ENCODE data around the gene DCP1B. TPM values are rescaled to one million over a fixed set of nuclear protein-coding genes. Genes with fewer than 3 reads are reported as not detected.

The DCP1B gene
- total and polyA plus RNA-seq, 7 donors, result 1.7 to 13.8 (median 9.9) TPM

- 37 to 57% (median 37%) methylated on average over 16 of the region's 16 CpGs for WGBS, 3 donors
- ATAC-seq, result peak; percentile 95 to 99 (median 98)
These were observed 92.4 kb downstream of the DCP1B start for GRCh38 chr12:1911598-1912575.

GRCh38 chr12:1910468-1910867 is 93.8 kb downstream of the DCP1B start:
- ATAC-seq, result no peak
- H3K27ac ChIP-seq, result no peak overlapping the region
- intact Hi-C loops (cut with DNase I), result loop anchor here in 1 of 2 donors (5.0 kb wide), 1 partner anchor 73 kb away; no protein-coding TSS in a partner anchor
- H3K36me3 ChIP-seq (ENCODE audit: insufficient read depth in 1 of 2, low read depth in 1 of 2), result no peaks in the 10 kb centered on the region
- 95 to 96% (median 95%) methylated on average over 3 of the region's 3 CpGs for WGBS, 3 donors
- H3K4me3 ChIP-seq, result no peak overlapping the region
- H3K27me3 ChIP-seq (ENCODE audit: insufficient read depth in 3 of 3, low read length in 2 of 3), result no peaks in the 10 kb centered on the region
- peaks cover 19% of the 10 kb centered on the region for H3K4me1 ChIP-seq
- DNase-seq, result no peak
- H3K9me3 ChIP-seq, result peaks cover 2% of the 10 kb centered on the region
- no peak for TF ChIP-seq CTCF (IDR thresholded peaks at IDR 0.05)

More at GRCh38 chr12:1911598-1912575, 92.4 kb downstream of the DCP1B start:
- H3K9me3 ChIP-seq, result no peaks in the 10 kb centered on the region
- peaks cover 18% of the 10 kb centered on the region for H3K4me1 ChIP-seq
- no peaks in the 10 kb centered on the region for H3K27me3 ChIP-seq (ENCODE audit: insufficient read depth in 3 of 3, low read length in 2 of 3)
- TF ChIP-seq CTCF (IDR thresholded peaks at IDR 0.05), result no peak
- DNase-seq, result peak; percentile 54 to 88
- peak overlapping the region; percentile 30 for H3K4me3 ChIP-seq
- H3K27ac ChIP-seq, result peak overlapping the region; percentile 90
- intact Hi-C loops (cut with DNase I), result loop anchor here in 1 of 2 donors (5.0 kb wide), 1 partner anchor 75 kb away; no protein-coding TSS in a partner anchor
- H3K36me3 ChIP-seq (ENCODE audit: insufficient read depth in 1 of 2, low read depth in 1 of 2), result no peaks in the 10 kb centered on the region

GRCh38 chr12:1908758-1909157 is 95.5 kb downstream of the DCP1B start:
- peaks cover 13% of the 10 kb centered on the region for H3K9me3 ChIP-seq
- H3K27me3 ChIP-seq (ENCODE audit: insufficient read depth in 3 of 3, low read length in 2 of 3), result no peaks in the 10 kb centered on the region
- TF ChIP-seq CTCF (IDR thresholded peaks at IDR 0.05), result no peak
- DNase-seq (no peak), ATAC-seq (no peak)
- no peaks in the 10 kb centered on the region for H3K36me3 ChIP-seq (ENCODE audit: insufficient read depth in 1 of 2, low read depth in 1 of 2)
- intact Hi-C loops (cut with DNase I), result no loop called here
- H3K4me3 ChIP-seq, result no peak overlapping the region
- H3K4me1 ChIP-seq, result peaks cover 19% of the 10 kb centered on the region
- no peak overlapping the region for H3K27ac ChIP-seq
- 96 to 97% (median 97%) methylated on average over 17 to 26 of the region's 26 CpGs for WGBS, 3 donors

- intact Hi-C loops (cut with DNase I), result no loop called here
- Histone ChIP-seq H3K27ac (no peak overlapping the region), H3K4me1 (peaks cover 19% of the 10 kb centered on the region), H3K9me3 (peaks cover 20% of the 10 kb centered on the region), H3K27me3 (ENCODE audit: insufficient read depth in 3 of 3, low read length in 2 of 3) (no peaks in the 10 kb centered on the region), H3K4me3 (no peak overlapping the region), H3K36me3 (ENCODE audit: insufficient read depth in 1 of 2, low read depth in 1 of 2) (no peaks in the 10 kb centered on the region)
- TF ChIP-seq CTCF (IDR thresholded peaks at IDR 0.05), result no peak
- ATAC-seq (no peak), DNase-seq (peak in 1 of 2 donors; percentile 48)
- WGBS, 3 donors, result 41 to 47% (median 46%) methylated on average over 65 to 67 of the region's 67 CpGs
These were observed 96.3 kb downstream of the DCP1B start for GRCh38 chr12:1907652-1908611.
